Activated T-cell treated with anti-CD3 and anti-CD28 coated beads, Interleukin-2, amount 50 U/mL, for 24 hours (primary cell): ENCODE measurements around the gene ELOVL7.

ENCODE experiments used
- DNase-seq: peaks from one replicate; pipeline ENCODE4 v3.0.0-alpha.2; 2020
- H3K27ac Mint-ChIP-seq: 2 replicates; pipeline ENCODE4 v1.8.0; 2020; ENCODE audit warnings: mild to moderate bottlenecking, mixed read lengths
- H3K27me3 Mint-ChIP-seq: 2 replicates; pipeline ENCODE4 v1.8.0; 2020; ENCODE audit warnings: mixed read lengths
- H3K36me3 Mint-ChIP-seq: 2 replicates; pipeline ENCODE4 v1.8.0; 2020; ENCODE audit warnings: low read depth, mixed read lengths
- H3K4me1 Mint-ChIP-seq: 2 replicates; pipeline ENCODE4 v1.8.0; 2020; ENCODE audit warnings: low read depth, mixed read lengths
- H3K4me3 Mint-ChIP-seq: 2 replicates; pipeline ENCODE4 v1.8.0; 2020; ENCODE audit warnings: mild to moderate bottlenecking, moderate library complexity, mixed read lengths
- H3K9me3 Mint-ChIP-seq: 2 replicates; pipeline ENCODE4 v1.8.0; 2020; ENCODE audit warnings: mixed read lengths

Gene ELOVL7

GRCh38 chr5:60846298-60846697 lies 2.2 kb upstream of the ELOVL7 start:
- DNase-seq = no peak
- Mint-ChIP-seq H3K36me3 (no peaks in the 10 kb centered on the region), H3K27ac (no peak overlapping the region), H3K4me3 (no peak overlapping the region), H3K9me3 (no peaks in the 10 kb centered on the region), H3K4me1 (peaks cover 11% of the 10 kb centered on the region), H3K27me3 (peaks cover 52% of the 10 kb centered on the region)

GRCh38 chr5:60843386-60843935 lies 608 bp downstream of the ELOVL7 start:
- no peaks in the 10 kb centered on the region for H3K36me3 Mint-ChIP-seq
- no peak overlapping the region for H3K27ac Mint-ChIP-seq
- peak overlapping the region; percentile 75 for H3K4me3 Mint-ChIP-seq
- peak; percentile 29 for DNase-seq
- peaks cover 67% of the 10 kb centered on the region for H3K27me3 Mint-ChIP-seq
- peaks cover 11% of the 10 kb centered on the region for H3K4me1 Mint-ChIP-seq
- no peaks in the 10 kb centered on the region for H3K9me3 Mint-ChIP-seq

GRCh38 chr5:60842871-60843385 lies 1.1 kb downstream of the ELOVL7 start:
- H3K27me3 Mint-ChIP-seq = peaks cover 66% of the 10 kb centered on the region
- no peaks in the 10 kb centered on the region for H3K9me3 Mint-ChIP-seq
- no peak overlapping the region for H3K27ac Mint-ChIP-seq
- no peak for DNase-seq
- peaks cover 11% of the 10 kb centered on the region for H3K4me1 Mint-ChIP-seq
- H3K4me3 Mint-ChIP-seq = peak overlapping the region; percentile 75
- H3K36me3 Mint-ChIP-seq = no peaks in the 10 kb centered on the region

- DNase-seq = no peak
- Mint-ChIP-seq H3K27me3 (peaks cover 64% of the 10 kb centered on the region), H3K4me3 (no peak overlapping the region), H3K4me1 (peaks cover 11% of the 10 kb centered on the region), H3K36me3 (no peaks in the 10 kb centered on the region), H3K9me3 (no peaks in the 10 kb centered on the region), H3K27ac (no peak overlapping the region)
Measured at GRCh38 chr5:60841361-60841760, 2.7 kb downstream of the ELOVL7 start.

DNA sequence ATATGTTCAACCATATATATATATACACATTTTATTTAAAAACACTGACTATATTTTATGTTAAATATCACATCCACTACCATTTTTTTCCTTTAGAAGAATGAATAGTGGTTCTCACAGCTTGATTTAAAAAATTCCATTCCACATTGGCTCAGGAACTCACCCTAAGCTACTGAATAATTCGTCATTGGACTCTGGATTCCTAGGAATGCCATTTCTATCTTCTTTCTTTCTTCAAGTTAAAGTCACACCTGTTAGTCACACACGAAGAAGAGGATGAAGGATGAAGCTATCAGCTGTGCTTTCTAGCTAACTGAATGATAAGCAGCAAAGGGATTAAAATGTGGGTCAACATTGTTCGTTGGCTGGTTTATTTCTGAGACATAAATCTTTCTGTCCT lies 7.9 kb downstream of the ELOVL7 start:
- Mint-ChIP-seq H3K4me3 (no peak overlapping the region), H3K36me3 (no peaks in the 10 kb centered on the region), H3K27me3 (peaks cover 19% of the 10 kb centered on the region), H3K4me1 (no peaks in the 10 kb centered on the region), H3K9me3 (no peaks in the 10 kb centered on the region), H3K27ac (no peak overlapping the region)
- DNase-seq = no peak

DNA sequence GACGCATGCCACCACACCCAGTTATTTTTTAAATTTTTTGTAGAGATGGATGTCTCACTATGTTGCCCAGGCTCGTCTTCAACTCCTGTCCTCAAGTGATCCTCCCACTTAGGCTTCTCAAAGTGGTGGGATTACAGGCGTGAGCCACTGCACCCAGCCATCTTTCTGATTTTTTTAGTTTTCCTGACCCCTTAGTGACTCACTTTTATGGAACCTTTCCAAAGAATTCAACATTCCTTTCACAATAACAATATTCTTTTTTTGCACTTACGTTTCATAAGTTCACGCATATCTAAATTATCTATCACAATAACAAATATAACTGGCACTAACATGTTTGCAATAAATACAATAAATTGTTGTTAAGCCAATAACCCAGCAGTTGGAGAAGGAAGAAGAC lies 8.5 kb downstream of the ELOVL7 start:
- Mint-ChIP-seq H3K27me3 (peaks cover 17% of the 10 kb centered on the region), H3K36me3 (no peaks in the 10 kb centered on the region), H3K4me3 (no peak overlapping the region), H3K9me3 (no peaks in the 10 kb centered on the region), H3K4me1 (peaks cover 1% of the 10 kb centered on the region), H3K27ac (no peak overlapping the region)
- no peak for DNase-seq

GRCh38 chr5:60833520-60833919 lies 10.5 kb downstream of the ELOVL7 start:
- Mint-ChIP-seq H3K4me3 (no peak overlapping the region), H3K27ac (no peak overlapping the region), H3K4me1 (peaks cover 7% of the 10 kb centered on the region), H3K27me3 (peaks cover 9% of the 10 kb centered on the region), H3K36me3 (no peaks in the 10 kb centered on the region), H3K9me3 (no peaks in the 10 kb centered on the region)
- no peak for DNase-seq

- Mint-ChIP-seq H3K27ac (no peak overlapping the region), H3K9me3 (no peaks in the 10 kb centered on the region), H3K4me1 (peaks cover 7% of the 10 kb centered on the region), H3K27me3 (peaks cover 7% of the 10 kb centered on the region), H3K36me3 (no peaks in the 10 kb centered on the region), H3K4me3 (no peak overlapping the region)
- DNase-seq = no peak
Measured at GRCh38 chr5:60830581-60831127, 13.4 kb downstream of the ELOVL7 start.

GRCh38 chr5:60829490-60830266 lies 14.4 kb downstream of the ELOVL7 start:
- H3K4me1 Mint-ChIP-seq = peaks cover 7% of the 10 kb centered on the region
- H3K4me3 Mint-ChIP-seq = no peak overlapping the region
- peaks cover 7% of the 10 kb centered on the region for H3K27me3 Mint-ChIP-seq
- H3K9me3 Mint-ChIP-seq = no peaks in the 10 kb centered on the region
- H3K27ac Mint-ChIP-seq = peak overlapping the region; percentile 29
- DNase-seq = no peak
- no peaks in the 10 kb centered on the region for H3K36me3 Mint-ChIP-seq

DNA sequence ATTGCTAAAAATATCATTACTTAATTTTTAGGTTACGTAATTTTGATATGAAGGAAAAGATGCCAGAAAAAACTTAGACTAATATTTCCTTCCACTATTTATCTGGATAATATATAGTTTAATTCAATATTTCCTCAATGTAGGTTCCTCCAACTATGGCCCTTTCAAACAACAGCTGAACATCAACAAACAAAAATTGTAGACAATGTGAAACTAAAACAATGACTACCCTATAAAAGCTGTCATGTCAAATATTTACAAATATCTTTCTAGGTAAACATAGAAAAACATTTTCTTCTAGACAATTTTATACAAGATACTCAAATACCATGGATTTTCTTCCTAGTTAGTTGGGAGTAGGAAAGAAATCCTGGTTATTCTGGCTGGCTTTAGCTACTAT lies 16.9 kb downstream of the ELOVL7 start:
- no peak overlapping the region for H3K27ac Mint-ChIP-seq
- no peak overlapping the region for H3K4me3 Mint-ChIP-seq
- H3K4me1 Mint-ChIP-seq = peaks cover 7% of the 10 kb centered on the region
- H3K36me3 Mint-ChIP-seq = no peaks in the 10 kb centered on the region
- peaks cover 7% of the 10 kb centered on the region for H3K27me3 Mint-ChIP-seq
- DNase-seq = no peak
- H3K9me3 Mint-ChIP-seq = no peaks in the 10 kb centered on the region

DNA sequence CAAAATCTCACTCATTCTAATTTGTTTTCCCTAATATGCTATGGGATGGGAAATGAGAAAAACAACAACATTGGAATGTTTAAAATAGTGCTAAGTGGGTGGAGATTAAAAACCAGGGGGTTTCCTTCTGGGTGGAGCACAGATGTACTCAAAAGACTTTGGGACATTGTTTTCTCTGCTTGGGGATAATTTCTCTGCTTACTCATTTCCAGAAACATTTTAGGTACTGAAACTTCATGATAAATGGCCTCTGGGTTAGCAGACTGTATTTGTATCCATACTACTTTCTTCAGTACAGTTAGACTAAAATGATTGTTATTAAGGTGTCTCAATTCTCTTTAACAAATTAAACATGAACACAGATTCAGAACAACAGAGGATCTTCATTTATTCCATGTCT lies 17.4 kb downstream of the ELOVL7 start:
- Mint-ChIP-seq H3K4me1 (peaks cover 7% of the 10 kb centered on the region), H3K27ac (no peak overlapping the region)

DNA sequence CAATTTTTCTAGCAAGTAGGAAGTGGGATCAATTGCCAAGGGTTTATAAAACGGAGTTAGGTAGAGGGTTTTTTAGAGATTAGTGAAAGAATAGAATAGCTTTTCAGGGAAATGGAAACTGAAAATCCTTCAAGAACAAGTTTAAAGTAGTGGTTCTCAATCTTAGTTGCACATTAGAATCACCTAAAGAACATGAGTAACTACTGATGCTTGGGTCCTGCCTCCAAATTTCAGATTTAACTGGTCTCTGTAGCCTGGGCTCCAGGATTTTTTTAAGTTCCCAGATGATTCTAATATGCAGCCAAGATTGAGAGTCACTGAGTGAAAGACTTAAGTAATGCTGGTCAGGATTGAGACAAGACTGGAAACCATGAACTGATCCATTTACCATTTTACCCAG lies 20.5 kb downstream of the ELOVL7 start:
- no peaks in the 10 kb centered on the region for H3K4me1 Mint-ChIP-seq
- H3K27me3 Mint-ChIP-seq = peaks cover 4% of the 10 kb centered on the region
- no peak overlapping the region for H3K4me3 Mint-ChIP-seq
- no peaks in the 10 kb centered on the region for H3K36me3 Mint-ChIP-seq
- H3K27ac Mint-ChIP-seq = no peak overlapping the region
- DNase-seq = no peak
- H3K9me3 Mint-ChIP-seq = no peaks in the 10 kb centered on the region

More for the DNA sequence above, 17.4 kb downstream of the ELOVL7 start:
- DNase-seq = no peak
- no peaks in the 10 kb centered on the region for H3K9me3 Mint-ChIP-seq
- no peak overlapping the region for H3K4me3 Mint-ChIP-seq
- H3K27me3 Mint-ChIP-seq = peaks cover 7% of the 10 kb centered on the region
- H3K36me3 Mint-ChIP-seq = no peaks in the 10 kb centered on the region

GRCh38 chr5:60822285-60822556 lies 21.8 kb downstream of the ELOVL7 start:
- Mint-ChIP-seq H3K27ac (no peak overlapping the region), H3K27me3 (no peaks in the 10 kb centered on the region), H3K4me1 (no peaks in the 10 kb centered on the region), H3K9me3 (no peaks in the 10 kb centered on the region), H3K36me3 (no peaks in the 10 kb centered on the region), H3K4me3 (no peak overlapping the region)
- no peak for DNase-seq

GRCh38 chr5:60821488-60822284 lies 22.4 kb downstream of the ELOVL7 start:
- Mint-ChIP-seq H3K9me3 (no peaks in the 10 kb centered on the region), H3K27me3 (no peaks in the 10 kb centered on the region), H3K27ac (no peak overlapping the region), H3K36me3 (no peaks in the 10 kb centered on the region), H3K4me3 (no peak overlapping the region), H3K4me1 (no peaks in the 10 kb centered on the region)
- no peak for DNase-seq
